Mesodermal cell (in vitro differentiated cells): ENCODE measurements around the gene CERS6.

Experiments
- H3K27ac ChIP-seq: 2 replicates; pipeline ENCODE4 v1.7.0; 2013; ENCODE audit warnings: mild to moderate bottlenecking, low read depth, low read length, moderate library complexity; ENCODE audit not compliant: severe bottlenecking
- H3K36me3 ChIP-seq: 2 replicates; pipeline ENCODE4 v1.7.1; 2013; ENCODE audit warnings: mild to moderate bottlenecking, low read length, moderate library complexity; ENCODE audit not compliant: control insufficient read depth, insufficient read depth
- H3K4me1 ChIP-seq: one replicate; pipeline ENCODE4 v1.7.1; 2013; ENCODE audit warnings: mild to moderate bottlenecking, low read length; ENCODE audit not compliant: insufficient read depth, control insufficient read depth, poor library complexity, severe bottlenecking
- H3K4me3 ChIP-seq: 2 replicates; pipeline ENCODE4 v1.7.0; 2013; ENCODE audit warnings: low read length, control low read depth, mild to moderate bottlenecking; ENCODE audit not compliant: insufficient read depth, poor library complexity, severe bottlenecking; ENCODE audit errors: extremely low read depth
- H3K9me3 ChIP-seq: 2 replicates; pipeline ENCODE4 v1.7.1; 2013; ENCODE audit warnings: mild to moderate bottlenecking, low read length, moderate library complexity; ENCODE audit not compliant: control insufficient read depth
- WGBS, 2 experiments: methylation state at CpG; one replicate each; pipeline ENCODE4 v1.1.5; 2013; ENCODE audit warnings: missing lambda C conversion rate in 2 of 2; ENCODE audit not compliant: insufficient coverage in 2 of 2; 5-methylcytosine and 5-hydroxymethylcytosine counted together

CERS6 gene

DNA sequence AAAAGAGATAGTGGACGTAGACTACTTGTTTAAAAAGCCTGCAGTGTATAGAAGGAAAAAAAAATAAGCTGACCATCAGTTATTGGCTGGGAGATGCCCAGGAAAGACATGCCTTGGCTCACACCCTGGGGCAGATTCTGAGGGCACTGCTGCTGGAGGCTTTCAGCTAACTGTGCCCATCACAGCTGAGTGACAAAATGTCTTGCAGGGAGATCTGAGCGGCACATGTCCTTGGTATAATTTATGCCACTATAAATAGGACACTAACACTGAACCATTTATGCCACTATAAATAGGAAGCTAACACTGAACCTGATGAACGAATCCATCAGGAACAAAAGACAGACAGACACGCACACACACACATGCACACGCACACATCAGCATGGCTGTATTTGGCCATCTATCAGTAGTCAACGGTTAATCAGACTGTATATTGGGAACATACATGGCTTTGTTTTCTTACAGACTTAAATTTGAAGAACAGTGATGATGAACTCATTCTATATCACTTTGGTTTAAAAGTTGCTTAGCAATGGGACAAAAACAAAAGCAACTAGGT is 278.2 kb downstream of the CERS6 start:
- Histone ChIP-seq H3K27ac (no peak overlapping the region), H3K4me3 (no peak overlapping the region), H3K4me1 (peaks cover 24% of the 10 kb centered on the region), H3K9me3 (no peaks in the 10 kb centered on the region), H3K36me3 (no peaks in the 10 kb centered on the region)
- 88 to 91% methylated on average over 2 to 4 of the region's 6 CpGs for WGBS, 2 experiments

DNA sequence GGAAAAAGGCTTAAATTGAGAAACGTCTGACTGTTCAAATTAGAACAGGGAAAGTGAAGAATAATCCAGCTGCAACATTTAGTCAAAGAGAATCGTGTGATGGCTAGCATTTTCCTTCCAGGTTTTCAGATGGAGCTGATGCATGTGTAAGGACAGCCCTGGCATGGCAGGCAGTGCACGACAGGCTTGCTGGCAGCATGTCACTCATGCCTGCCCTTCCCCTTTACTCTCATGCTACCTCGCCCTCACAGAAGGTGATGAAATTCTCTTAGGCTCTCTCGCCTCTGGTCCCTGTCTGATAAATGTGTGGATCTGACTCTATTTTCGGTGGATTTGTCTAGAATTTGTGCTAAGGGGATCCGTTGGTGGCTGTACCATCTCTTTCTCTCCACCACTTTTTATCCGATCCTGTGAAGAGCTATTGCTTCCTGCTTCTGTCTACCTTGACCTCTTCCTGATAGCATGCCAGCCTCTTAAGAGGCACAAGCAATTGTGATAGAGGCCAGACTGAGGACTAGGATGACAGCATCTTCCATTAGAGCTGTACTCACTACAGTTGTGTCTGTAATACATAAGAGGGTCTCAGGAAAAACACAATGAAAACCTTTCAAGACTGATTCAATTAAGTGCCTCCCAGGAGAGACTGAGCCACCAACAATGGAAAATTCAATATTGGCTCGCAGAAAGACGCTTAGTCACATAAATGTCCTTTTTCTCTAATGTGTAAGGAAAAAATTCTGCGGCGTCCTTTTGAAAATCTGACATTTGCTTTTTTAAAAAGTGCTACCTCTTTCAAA is 280.8 kb downstream of the CERS6 start:
- 69 to 97% methylated on average over 4 to 5 of the region's 12 CpGs for WGBS, 2 experiments
- no peak overlapping the region for H3K4me3 ChIP-seq
- no peaks in the 10 kb centered on the region for H3K9me3 ChIP-seq
- no peaks in the 10 kb centered on the region for H3K36me3 ChIP-seq
- H3K4me1 ChIP-seq: peaks cover 8% of the 10 kb centered on the region
- no peak overlapping the region for H3K27ac ChIP-seq

DNA sequence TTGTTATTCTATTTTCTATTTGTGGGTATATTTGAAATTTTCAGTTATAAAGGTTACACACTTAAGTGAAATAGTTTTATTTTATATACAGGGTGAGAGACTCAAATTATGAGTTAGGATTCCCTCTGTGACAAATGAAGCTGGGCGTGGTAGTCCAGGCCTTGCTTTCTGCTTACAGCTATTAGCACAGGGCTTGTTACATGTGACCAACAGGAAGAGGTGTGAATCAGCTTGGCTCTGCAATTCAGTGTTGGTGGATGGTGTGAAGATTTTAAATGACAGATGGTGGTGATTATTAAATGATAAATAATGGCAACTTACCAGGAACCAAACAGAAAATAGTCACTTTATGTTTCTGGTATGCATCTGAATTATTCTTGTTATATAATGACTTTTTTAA is 282.0 kb downstream of the CERS6 start:
- peaks cover 4% of the 10 kb centered on the region for H3K4me1 ChIP-seq
- H3K9me3 ChIP-seq: no peaks in the 10 kb centered on the region
- no peak overlapping the region for H3K27ac ChIP-seq
- H3K36me3 ChIP-seq: no peaks in the 10 kb centered on the region
- 83 to 86% methylated on average over 1 of the region's 1 CpG for WGBS, 2 experiments
- H3K4me3 ChIP-seq: no peak overlapping the region

DNA sequence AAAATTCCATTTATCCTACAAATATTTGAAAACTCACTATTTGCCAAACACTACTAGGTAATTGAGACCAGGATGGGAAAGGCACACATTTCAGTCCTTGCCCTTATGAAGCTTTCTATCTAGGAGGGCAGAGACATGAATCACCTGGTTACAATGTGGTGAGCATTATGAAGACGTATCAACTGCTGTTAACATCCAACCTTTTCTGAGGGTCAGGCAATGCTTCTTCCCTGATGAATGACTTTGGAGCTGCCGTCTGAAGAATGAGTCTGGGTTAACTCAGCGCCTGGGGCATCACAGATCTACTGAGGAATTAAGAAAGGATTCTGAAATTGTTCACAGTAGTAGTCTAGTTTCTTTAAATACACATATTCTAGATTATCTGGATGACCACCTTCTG is 284.3 kb downstream of the CERS6 start:
- Histone ChIP-seq H3K9me3 (no peaks in the 10 kb centered on the region), H3K36me3 (no peaks in the 10 kb centered on the region), H3K4me1 (peaks cover 4% of the 10 kb centered on the region), H3K27ac (no peak overlapping the region), H3K4me3 (no peak overlapping the region)
- WGBS, 2 experiments: 80 to 100% methylated on average over 1 of the region's 3 CpGs

DNA sequence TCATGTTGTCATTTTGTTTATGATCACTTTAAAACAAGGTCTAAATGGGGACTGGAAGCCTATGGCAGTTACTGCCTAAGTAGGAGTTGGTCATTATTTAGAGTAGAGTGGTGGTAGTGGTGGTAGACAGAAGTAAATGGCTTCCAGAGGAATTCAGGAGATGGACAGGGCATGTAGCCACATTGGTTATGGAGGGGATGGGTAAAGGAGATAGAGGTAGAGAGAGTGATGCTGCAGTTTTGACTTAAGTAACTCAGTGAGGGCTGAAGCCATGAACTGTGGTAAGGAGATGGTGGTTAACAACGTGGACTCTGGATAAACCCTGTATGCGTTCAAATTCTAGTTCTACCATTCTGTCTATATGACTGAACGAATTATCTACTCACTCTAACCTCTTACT is 284.7 kb downstream of the CERS6 start:
- Histone ChIP-seq H3K9me3 (no peaks in the 10 kb centered on the region), H3K4me1 (peaks cover 4% of the 10 kb centered on the region), H3K4me3 (no peak overlapping the region), H3K36me3 (no peaks in the 10 kb centered on the region), H3K27ac (no peak overlapping the region)
- WGBS, 2 experiments: no CpG with 5 or more reads among the region's 3 CpGs

DNA sequence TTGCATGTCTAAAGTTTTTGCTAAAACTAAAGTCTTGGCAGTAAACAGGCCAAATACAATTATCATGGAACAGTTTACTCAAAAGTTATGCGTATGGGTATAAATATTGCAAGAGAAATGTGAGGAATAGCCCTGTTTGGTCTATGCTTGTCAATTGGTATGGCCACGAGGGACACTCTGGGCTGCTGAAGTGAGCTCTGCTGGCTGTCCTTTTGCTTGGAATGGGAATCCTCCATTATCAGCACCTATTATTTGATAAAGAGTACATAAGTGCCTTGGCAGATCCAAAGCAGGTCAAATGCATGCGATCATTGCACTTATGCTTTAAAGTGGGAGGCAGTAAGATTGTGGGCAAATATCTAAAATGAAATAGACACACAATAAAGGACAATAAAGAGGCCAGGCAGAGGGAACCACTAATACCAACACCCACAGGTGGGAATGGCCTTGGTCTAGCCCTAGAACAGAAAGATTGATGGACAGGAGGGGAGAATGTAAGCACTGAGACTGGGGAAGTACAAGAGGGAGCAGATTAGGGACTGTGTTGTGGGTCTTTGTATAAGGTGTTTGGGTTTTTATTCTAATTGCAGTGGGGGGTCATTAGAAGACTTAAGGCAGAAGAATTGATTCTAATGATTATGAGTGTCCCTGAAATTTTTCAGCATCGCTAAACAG is 286.3 kb downstream of the CERS6 start:
- Histone ChIP-seq H3K36me3 (no peaks in the 10 kb centered on the region), H3K27ac (no peak overlapping the region), H3K4me3 (no peak overlapping the region), H3K4me1 (peaks cover 4% of the 10 kb centered on the region), H3K9me3 (no peaks in the 10 kb centered on the region)
- WGBS, 2 experiments: 80% methylated on average over 1 of the region's 4 CpGs; no CpG with 5 or more reads in 1 of the 2 experiments

DNA sequence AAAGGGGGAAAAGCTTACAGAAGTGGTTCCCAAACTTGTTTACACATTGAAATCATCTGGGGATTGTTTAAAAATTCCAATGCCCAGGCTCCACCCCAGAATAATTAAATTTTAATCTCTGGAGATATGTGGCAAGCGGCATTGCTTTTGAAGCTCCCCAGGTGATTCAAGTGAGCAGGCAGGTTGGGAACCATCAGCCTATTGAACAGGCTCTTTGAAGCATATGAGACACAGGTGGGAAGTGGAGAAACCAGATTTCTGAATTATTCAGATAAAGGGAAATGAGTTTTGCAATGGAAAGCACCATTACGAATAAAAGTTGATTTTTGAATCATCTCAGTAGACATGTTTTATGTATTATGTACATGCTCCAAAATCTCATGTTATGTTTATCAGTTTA is 288.8 kb downstream of the CERS6 start:
- no peak overlapping the region for H3K27ac ChIP-seq
- WGBS, 2 experiments: 100% methylated on average over 1 of the region's 2 CpGs
- H3K4me3 ChIP-seq: no peak overlapping the region
- no peaks in the 10 kb centered on the region for H3K4me1 ChIP-seq
- H3K9me3 ChIP-seq: no peaks in the 10 kb centered on the region
- no peaks in the 10 kb centered on the region for H3K36me3 ChIP-seq

DNA sequence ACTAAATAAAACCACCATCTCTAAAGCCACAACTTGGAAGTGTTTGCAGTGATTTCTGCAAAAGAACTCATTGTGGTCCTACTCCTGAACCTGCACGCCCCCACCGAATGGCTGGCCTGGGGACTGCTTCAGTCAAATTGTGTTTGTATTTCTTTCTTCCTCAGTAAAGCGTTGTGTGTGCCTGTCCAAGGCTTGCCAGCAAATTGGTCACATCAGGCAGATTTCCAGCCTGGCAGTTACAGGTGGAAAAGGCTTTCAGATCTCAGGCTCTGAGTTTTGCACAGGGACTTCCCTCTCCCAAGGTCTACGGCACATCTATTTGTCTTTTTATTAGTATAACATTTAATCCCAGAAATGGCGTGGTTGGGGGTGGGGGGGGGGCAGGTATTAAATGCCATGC is 292.4 kb downstream of the CERS6 start:
- Histone ChIP-seq H3K36me3 (no peaks in the 10 kb centered on the region), H3K4me3 (no peak overlapping the region), H3K27ac (no peak overlapping the region), H3K9me3 (no peaks in the 10 kb centered on the region), H3K4me1 (peaks cover 8% of the 10 kb centered on the region)
- WGBS, 2 experiments: 89 to 97% methylated on average over 3 of the region's 5 CpGs

DNA sequence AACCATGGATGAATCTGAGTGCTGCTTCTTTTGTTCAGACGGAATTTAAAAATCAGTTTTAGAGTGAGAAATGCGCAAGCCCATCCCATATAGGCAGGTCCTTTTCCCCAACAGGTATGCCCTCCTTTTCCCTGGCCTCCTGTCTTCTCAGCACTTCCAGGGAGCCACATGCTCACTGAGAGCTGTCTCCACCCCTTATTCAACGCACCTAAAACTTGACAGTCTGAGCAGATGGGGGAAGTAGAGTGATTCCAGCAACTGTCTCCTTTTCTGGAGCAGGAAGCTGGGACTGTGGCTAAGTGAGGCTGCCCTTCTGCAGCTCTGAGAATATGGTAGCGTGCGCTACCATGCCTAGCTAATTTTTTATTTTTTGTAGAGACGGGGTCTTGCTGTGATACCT is 293.2 kb downstream of the CERS6 start:
- 92 to 100% methylated on average over 1 to 2 of the region's 6 CpGs for WGBS, 2 experiments
- no peak overlapping the region for H3K4me3 ChIP-seq
- peaks cover 8% of the 10 kb centered on the region for H3K4me1 ChIP-seq
- H3K36me3 ChIP-seq: peaks cover 4% of the 10 kb centered on the region
- no peak overlapping the region for H3K27ac ChIP-seq
- no peaks in the 10 kb centered on the region for H3K9me3 ChIP-seq

DNA sequence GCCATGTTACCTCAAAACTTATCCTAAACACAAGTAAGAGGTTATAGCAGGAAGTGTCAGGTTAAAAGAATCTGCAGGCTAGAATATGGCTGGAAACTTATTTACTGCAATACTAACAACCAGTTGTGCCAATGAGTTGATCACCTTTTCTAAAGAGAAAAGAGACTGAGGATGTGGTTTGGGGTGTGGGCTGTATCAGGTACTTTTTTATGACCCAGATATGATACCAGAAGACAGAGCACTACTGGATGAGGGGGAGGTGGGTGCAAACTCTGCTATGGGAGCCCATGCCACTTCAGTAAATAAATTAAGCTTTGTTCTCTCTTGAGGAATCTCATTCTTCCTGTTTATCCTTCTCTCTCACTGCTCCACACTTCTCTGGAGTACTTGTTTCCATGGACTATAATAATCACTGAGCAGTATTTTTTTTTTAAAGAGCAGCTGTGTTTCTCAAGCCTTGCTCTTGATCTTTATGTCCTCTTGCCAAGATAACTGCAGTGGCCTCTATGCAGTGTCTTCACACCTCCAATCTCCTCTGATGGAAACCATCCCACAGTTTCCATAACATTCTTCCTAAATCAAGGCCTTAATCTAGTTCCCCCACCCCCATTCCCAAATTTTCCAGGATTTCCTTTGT is 295.1 kb downstream of the CERS6 start:
- Histone ChIP-seq H3K36me3 (peaks cover 11% of the 10 kb centered on the region), H3K4me1 (peaks cover 8% of the 10 kb centered on the region), H3K27ac (no peak overlapping the region), H3K4me3 (no peak overlapping the region), H3K9me3 (no peaks in the 10 kb centered on the region)
